Colonic mucosa (tissue), 4 donors: ENCODE results near the gene TMEM218. TPM values are rescaled to one million over a fixed set of nuclear protein-coding genes. Genes with fewer than 3 reads are reported as not detected.
"Not testable (repeated sequence)": the region's sequence is repeated elsewhere in the genome, so short reads cannot be mapped to it uniquely, and the experiment has no call there.

Source experiments
- DNase-seq: peaks from one replicate; pipeline ENCODE4 v3.0.0-alpha.2; 2020
- H3K27ac ChIP-seq: fragments of 200-600 bp; one replicate; pipeline ENCODE4 v1.8.0; 2021
- H3K27me3 ChIP-seq: fragments of 200-600 bp; one replicate; pipeline ENCODE4 v1.8.0; 2021
- H3K36me3 ChIP-seq: fragments of 200-600 bp; one replicate; pipeline ENCODE4 v1.8.0; 2021
- H3K4me1 ChIP-seq: fragments of 200-600 bp; one replicate; pipeline ENCODE4 v1.8.0; 2021; ENCODE audit warnings: mild to moderate bottlenecking
- H3K4me3 ChIP-seq: fragments of 200-600 bp; one replicate; pipeline ENCODE4 v1.8.0; 2021
- H3K9ac ChIP-seq, 2 donors: one replicate each; pipeline ENCODE4 v1.7.0; 2013; ENCODE audit warnings: control low read depth in 2 of 2, low read depth in 2 of 2, low read length in 2 of 2
- H3K9me3 ChIP-seq: fragments of 200-600 bp; one replicate; pipeline ENCODE4 v1.8.0; 2021
- CTCF ChIP-seq: fragments of 200-600 bp; IDR thresholded peaks from one replicate; pipeline ENCODE4 v1.8.0; 2022; ENCODE audit warnings: antibody characterized with exemption, mild to moderate bottlenecking
- intact Hi-C: fragments of 100-400 bp; cut with DNase I; formaldehyde crosslinking; loops from one replicate; pipeline ENCODE4 v1.14.1; 2022
- total RNA-seq, 2 donors: library from RNA; stranded (reverse); fragmentation: NEBNext Ultra II Directional in 1 of 2; extraction: Animal tissue kit (Norgen Biotek cat#: 25700) in 1 of 2; gene quantifications; one replicate each; pipeline ENCODE4 v1.2.1, GENCODE V29; 2021
- donor health status: healthy.
- donor health status: DM: no; HTN: no; CAD: no.
- donor health status: DM: no; HTN: no; CAD: no.

Gene TMEM218
- total RNA-seq, 2 donors from 2014 or later, result 8.7 to 17.3 TPM

- TF ChIP-seq CTCF, result no peak
- Histone ChIP-seq H3K27ac (no peak overlapping the region), H3K27me3 (no peaks in the 10 kb centered on the region), H3K4me1 (no peaks in the 10 kb centered on the region), H3K36me3 (no peaks in the 10 kb centered on the region), H3K4me3 (no peak overlapping the region), H3K9ac (no peak overlapping the region), H3K9me3 (no peaks in the 10 kb centered on the region)
- no peak for DNase-seq
- intact Hi-C loops, result loop anchor here (10.0 kb wide), 1 partner anchor 251 kb away; no protein-coding TSS in a partner anchor
These were observed 17.9 kb downstream of the TMEM218 start for GRCh38 chr11:125093502-125093901.

- H3K9me3 ChIP-seq, result no peaks in the 10 kb centered on the region
- no peaks in the 10 kb centered on the region for H3K27me3 ChIP-seq
- no peak overlapping the region for H3K9ac ChIP-seq
- no peaks in the 10 kb centered on the region for H3K4me1 ChIP-seq
- no peak overlapping the region for H3K27ac ChIP-seq
- TF ChIP-seq CTCF, result no peak
- intact Hi-C loops, result loop anchor here (10.0 kb wide), 1 partner anchor 252 kb away; no protein-coding TSS in a partner anchor
- no peak for DNase-seq
- H3K4me3 ChIP-seq, result no peak overlapping the region
- H3K36me3 ChIP-seq, result no peaks in the 10 kb centered on the region
These were observed 18.8 kb downstream of the TMEM218 start for GRCh38 chr11:125092669-125093068.

- no peak for TF ChIP-seq CTCF
- no peak overlapping the region for H3K9ac ChIP-seq
- H3K4me3 ChIP-seq, result no peak overlapping the region
- no peaks in the 10 kb centered on the region for H3K4me1 ChIP-seq
- no peaks in the 10 kb centered on the region for H3K27me3 ChIP-seq
- H3K9me3 ChIP-seq, result no peaks in the 10 kb centered on the region
- H3K27ac ChIP-seq, result no peak overlapping the region
- no peaks in the 10 kb centered on the region for H3K36me3 ChIP-seq
- DNase-seq, result no peak
- intact Hi-C loops, result loop anchor here (10.0 kb wide), 1 partner anchor 253 kb away; no protein-coding TSS in a partner anchor
These were observed 19.4 kb downstream of the TMEM218 start for GRCh38 chr11:125091877-125092664.

GRCh38 chr11:125091247-125091876, 20.1 kb downstream of the TMEM218 start:
- Histone ChIP-seq H3K4me3 (no peak overlapping the region), H3K9ac (no peak overlapping the region), H3K27ac (no peak overlapping the region), H3K36me3 (no peaks in the 10 kb centered on the region), H3K9me3 (no peaks in the 10 kb centered on the region), H3K27me3 (no peaks in the 10 kb centered on the region), H3K4me1 (no peaks in the 10 kb centered on the region)
- peak; percentile 35 for TF ChIP-seq CTCF
- peak; percentile 16 for DNase-seq
- intact Hi-C loops, result loop anchor here (10.0 kb wide), 1 partner anchor 253 kb away; no protein-coding TSS in a partner anchor

- H3K27me3 ChIP-seq, result no peaks in the 10 kb centered on the region
- TF ChIP-seq CTCF, result no peak
- DNase-seq, result peak; percentile 12
- H3K9ac ChIP-seq, result no peak overlapping the region
- intact Hi-C loops, result loop anchor here (10.0 kb wide), 1 partner anchor 254 kb away; no protein-coding TSS in a partner anchor
- no peaks in the 10 kb centered on the region for H3K9me3 ChIP-seq
- no peaks in the 10 kb centered on the region for H3K36me3 ChIP-seq
- no peak overlapping the region for H3K4me3 ChIP-seq
- no peak overlapping the region for H3K27ac ChIP-seq
- no peaks in the 10 kb centered on the region for H3K4me1 ChIP-seq
These were observed 20.6 kb downstream of the TMEM218 start for GRCh38 chr11:125090816-125091215.

GRCh38 chr11:125090151-125090550, 21.3 kb downstream of the TMEM218 start:
- not testable (repeated sequence) for H3K36me3 ChIP-seq, H3K27me3 ChIP-seq, DNase-seq, H3K4me3 ChIP-seq, H3K9ac ChIP-seq, H3K4me1 ChIP-seq, H3K27ac ChIP-seq, H3K9me3 ChIP-seq
- intact Hi-C loops, result loop anchor here (10.0 kb wide), 1 partner anchor 255 kb away; no protein-coding TSS in a partner anchor

GRCh38 chr11:125089481-125089880, 21.9 kb downstream of the TMEM218 start:
- not testable (repeated sequence) for H3K9me3 ChIP-seq, H3K4me3 ChIP-seq, H3K36me3 ChIP-seq, H3K27me3 ChIP-seq, H3K9ac ChIP-seq, DNase-seq, H3K27ac ChIP-seq, H3K4me1 ChIP-seq
- intact Hi-C loops, result loop anchor here (10.0 kb wide), 1 partner anchor 325 kb away; no protein-coding TSS in a partner anchor
